NCI-H1092 treated with DMSO at 0.1 percent for 48 hours (cell line): ENCODE results near the gene ATG14.
A peak's percentile ranks its signal among the peaks of the same experiment; 100 is the strongest.
"Not testable (repeated sequence)": the region's sequence is repeated elsewhere in the genome, so short reads cannot be mapped to it uniquely, and the experiment has no call there.

ENCODE experiments used
- DNase-seq: peaks from one replicate; lab custom pipeline; 2025; lab: John Stamatoyannopoulos, UW

Gene ATG14

GRCh38 chr14:55386037-55386808, 25.4 kb downstream of the ATG14 start:
- no peak for DNase-seq

- no peak for DNase-seq
These were observed 27.1 kb downstream of the ATG14 start for GRCh38 chr14:55384536-55384935.

- DNase-seq, result no peak
These were observed 28.0 kb downstream of the ATG14 start for GRCh38 chr14:55383541-55384140.

GRCh38 chr14:55383056-55383466, 28.6 kb downstream of the ATG14 start:
- not testable (repeated sequence) for DNase-seq

GRCh38 chr14:55382483-55382882, 29.1 kb downstream of the ATG14 start:
- no peak for DNase-seq

GRCh38 chr14:55381561-55381960, 30.1 kb downstream of the ATG14 start:
- no peak for DNase-seq

GRCh38 chr14:55381040-55381439, 30.6 kb downstream of the ATG14 start:
- DNase-seq, result no peak

GRCh38 chr14:55377236-55377635, 34.4 kb downstream of the ATG14 start:
- DNase-seq, result no peak

- no peak for DNase-seq
These were observed 36.9 kb downstream of the ATG14 start for GRCh38 chr14:55374771-55375170.

- DNase-seq, result no peak
These were observed 37.6 kb downstream of the ATG14 start for GRCh38 chr14:55373784-55374705.

- DNase-seq, result no peak
These were observed 38.8 kb downstream of the ATG14 start for GRCh38 chr14:55372825-55373224.

GRCh38 chr14:55372423-55372822, 39.2 kb downstream of the ATG14 start:
- DNase-seq, result no peak

- no peak for DNase-seq
These were observed 40.7 kb downstream of the ATG14 start for GRCh38 chr14:55370883-55371455.

- no peak for DNase-seq
These were observed 45.4 kb downstream of the ATG14 start for GRCh38 chr14:55366271-55366670.

- DNase-seq, result no peak
These were observed 50.4 kb downstream of the ATG14 start for GRCh38 chr14:55361190-55361589.

- DNase-seq, result no peak
These were observed 52.3 kb downstream of the ATG14 start for GRCh38 chr14:55359307-55359706.

- peak; percentile 54 for DNase-seq
These were observed 54.7 kb downstream of the ATG14 start for GRCh38 chr14:55356913-55357312.

GRCh38 chr14:55355922-55356321, 55.7 kb downstream of the ATG14 start:
- DNase-seq, result no peak

- DNase-seq, result peak; percentile 72
These were observed 57.1 kb downstream of the ATG14 start for GRCh38 chr14:55354500-55354899.

GRCh38 chr14:55353686-55354467, 57.8 kb downstream of the ATG14 start:
- no peak for DNase-seq

GRCh38 chr14:55352201-55352600, 59.4 kb downstream of the ATG14 start:
- DNase-seq, result no peak
